Activated T-cell treated with anti-CD3 and anti-CD28 coated beads for 24 hours (primary cell): ENCODE measurements around the gene DIAPH2.

ENCODE experiments used
- DNase-seq: peaks from one replicate; pipeline ENCODE4 v3.0.0-alpha.2; 2020; ENCODE audit warnings: low read depth

Gene DIAPH2

GRCh38 chrX:97482666-97483300 lies 798.1 kb downstream of the DIAPH2 start:
- no peak for DNase-seq

GRCh38 chrX:97490656-97491055 lies 806.0 kb downstream of the DIAPH2 start:
- DNase-seq: no peak

GRCh38 chrX:97494756-97495372 lies 810.2 kb downstream of the DIAPH2 start:
- no peak for DNase-seq

GRCh38 chrX:97498093-97498492 lies 813.5 kb downstream of the DIAPH2 start:
- no peak for DNase-seq

- no peak for DNase-seq
Observed at GRCh38 chrX:97504431-97504830, 819.8 kb downstream of the DIAPH2 start.

GRCh38 chrX:97517763-97518162 lies 833.1 kb downstream of the DIAPH2 start:
- no peak for DNase-seq

GRCh38 chrX:97522307-97522706 lies 837.7 kb downstream of the DIAPH2 start:
- DNase-seq: no peak

- no peak for DNase-seq
Observed at GRCh38 chrX:97524340-97524739, 839.7 kb downstream of the DIAPH2 start.

GRCh38 chrX:97524997-97525396 lies 840.4 kb downstream of the DIAPH2 start:
- no peak for DNase-seq

- no peak for DNase-seq
Observed at GRCh38 chrX:97525981-97526380, 841.3 kb downstream of the DIAPH2 start.

- DNase-seq: no peak
Observed at GRCh38 chrX:97527725-97528124, 843.1 kb downstream of the DIAPH2 start.

- no peak for DNase-seq
Observed at GRCh38 chrX:97529536-97530200, 845.0 kb downstream of the DIAPH2 start.

GRCh38 chrX:97531825-97532224 lies 847.2 kb downstream of the DIAPH2 start:
- no peak for DNase-seq

- no peak for DNase-seq
Observed at GRCh38 chrX:97538745-97539144, 854.1 kb downstream of the DIAPH2 start.

- DNase-seq: no peak
Observed at GRCh38 chrX:97539970-97540519, 855.4 kb downstream of the DIAPH2 start.

- DNase-seq: no peak
Observed at GRCh38 chrX:97547877-97548578, 863.4 kb downstream of the DIAPH2 start.

GRCh38 chrX:97551821-97552220 lies 867.2 kb downstream of the DIAPH2 start:
- DNase-seq: no peak

- DNase-seq: no peak
Observed at GRCh38 chrX:97553833-97554232, 869.2 kb downstream of the DIAPH2 start.

GRCh38 chrX:97556359-97556758 lies 871.7 kb downstream of the DIAPH2 start:
- no peak for DNase-seq

- DNase-seq: peak; percentile 19
Observed at GRCh38 chrX:97563531-97564133, 879.0 kb downstream of the DIAPH2 start.

- no peak for DNase-seq
Observed at GRCh38 chrX:97564496-97564895, 879.9 kb downstream of the DIAPH2 start.

GRCh38 chrX:97587171-97587570 lies 902.5 kb downstream of the DIAPH2 start:
- no peak for DNase-seq
